GM23338 (cell line): ENCODE measurements around the gene PPM1F. TPM values are rescaled to one million over a fixed set of nuclear protein-coding genes. Genes with fewer than 3 reads are reported as not detected.

ENCODE experiments used
- ATAC-seq: fragments of 200-7000 bp; cut with Tn5 transposase; 3 replicates; pipeline ENCODE4 v1.9.1; 2020
- DNase-seq: peaks from one replicate; pipeline ENCODE4 v3.0.0-alpha.2; 2015; ENCODE audit warnings: low spot score
- H2AFZ ChIP-seq: fragments of 200-600 bp; sonication (generic); 2 replicates; pipeline ENCODE4 v1.8.0; 2016; ENCODE audit warnings: antibody characterized with exemption, mild to moderate bottlenecking, moderate library complexity
- H3F3A ChIP-seq: fragments of 200-600 bp; sonication (generic); replicated peaks from 2 replicates; pipeline ENCODE4 v1.8.0; 2017; ENCODE audit warnings: antibody characterized with exemption, mixed run types, low read depth
- H3K27ac ChIP-seq: fragments of 200-600 bp; sonication (generic); 2 replicates; pipeline ENCODE4 v1.6.1; 2016; ENCODE audit warnings: low read depth
- H3K27me3 ChIP-seq: fragments of 200-600 bp; sonication (generic); 2 replicates; pipeline ENCODE4 v1.8.0; 2016; ENCODE audit warnings: mild to moderate bottlenecking, mixed run types, moderate library complexity; ENCODE audit not compliant: insufficient read depth
- H3K36me3 ChIP-seq: fragments of 200-600 bp; sonication (generic); 2 replicates; pipeline ENCODE4 v1.8.0; 2016; ENCODE audit warnings: mild to moderate bottlenecking; ENCODE audit not compliant: insufficient read depth
- H3K4me1 ChIP-seq: fragments of 200-600 bp; sonication (generic); 2 replicates; pipeline ENCODE4 v1.8.0; 2016; ENCODE audit warnings: mild to moderate bottlenecking, moderate library complexity; ENCODE audit not compliant: insufficient read depth
- H3K4me2 ChIP-seq: fragments of 200-600 bp; sonication (generic); 2 replicates; pipeline ENCODE4 v1.7.1; 2017; ENCODE audit warnings: mixed run types
- H3K4me3 ChIP-seq: fragments of 200-600 bp; sonication (generic); 2 replicates; pipeline ENCODE4 v1.6.1; 2016; ENCODE audit warnings: mixed run types
- H3K79me2 ChIP-seq: fragments of 200-600 bp; sonication (generic); replicated peaks from 2 replicates; pipeline ENCODE4 v1.8.0; 2017; ENCODE audit warnings: mild to moderate bottlenecking; ENCODE audit not compliant: insufficient read depth
- H3K9me2 ChIP-seq: fragments of 200-600 bp; sonication (generic); 2 replicates; pipeline ENCODE4 v1.8.0; 2017; ENCODE audit not compliant: insufficient read depth
- H4K20me1 ChIP-seq: fragments of 200-600 bp; sonication (generic); replicated peaks from 2 replicates; pipeline ENCODE4 v1.8.0; 2017; ENCODE audit warnings: mild to moderate bottlenecking; ENCODE audit not compliant: insufficient read depth
- H3K27ac Mint-ChIP-seq: 2 replicates; pipeline ENCODE4 v1.8.0; 2020; ENCODE audit warnings: inconsistent platforms, mild to moderate bottlenecking, moderate library complexity, mixed read lengths
- H3K27me3 Mint-ChIP-seq: 3 replicates; pipeline ENCODE4 v1.8.0; 2022; ENCODE audit warnings: low read depth, mild to moderate bottlenecking, moderate library complexity, mixed read lengths, inconsistent platforms; ENCODE audit not compliant: insufficient read depth, poor library complexity
- H3K36me3 Mint-ChIP-seq: 3 replicates; pipeline ENCODE4 v1.8.0; 2021; ENCODE audit warnings: low read depth, mild to moderate bottlenecking, inconsistent platforms, moderate library complexity, mixed read lengths
- H3K4me1 Mint-ChIP-seq: 3 replicates; pipeline ENCODE4 v1.8.0; 2020; ENCODE audit warnings: mild to moderate bottlenecking, inconsistent platforms, mixed read lengths
- H3K4me3 Mint-ChIP-seq: 3 replicates; pipeline ENCODE4 v1.8.0; 2021; ENCODE audit warnings: moderate library complexity, mild to moderate bottlenecking, inconsistent platforms, mixed read lengths
- H3K9me3 Mint-ChIP-seq: 3 replicates; pipeline ENCODE4 v1.8.0; 2020; ENCODE audit warnings: moderate library complexity, mild to moderate bottlenecking, inconsistent platforms, mixed read lengths
- CREB1 ChIP-seq: fragments of 250-450 bp; sonication (Bioruptor Pico); IDR thresholded peaks from 2 replicates; pipeline ENCODE4 v1.5.0; 2020; ENCODE audit warnings: low read depth, mild to moderate bottlenecking, moderate library complexity
- EZH2 ChIP-seq: fragments of 200-600 bp; sonication (generic); IDR thresholded peaks from one replicate; pipeline ENCODE4 v1.8.0; 2017; ENCODE audit warnings: antibody characterized with exemption, mild to moderate bottlenecking, low read depth; ENCODE audit not compliant: unreplicated experiment
- JUNB ChIP-seq: IDR thresholded peaks from one replicate; pipeline ENCODE4 v1.6.1; 2016; ENCODE audit warnings: antibody characterized with exemption; ENCODE audit not compliant: unreplicated experiment
- NANOG ChIP-seq: IDR thresholded peaks from 2 replicates; pipeline ENCODE4 v1.6.1; 2016; ENCODE audit warnings: antibody characterized with exemption, borderline replicate concordance
- POLR2AphosphoS5 ChIP-seq: IDR thresholded peaks from 2 replicates; pipeline ENCODE4 v1.6.1; 2016; ENCODE audit warnings: antibody characterized with exemption, low read depth
- STAT1 ChIP-seq: IDR thresholded peaks from one replicate; pipeline ENCODE4 v1.6.1; 2016; ENCODE audit warnings: antibody characterized with exemption; ENCODE audit not compliant: unreplicated experiment
- ZNF114 ChIP-seq: fragments of 250-450 bp; sonication (Bioruptor Pico); IDR thresholded peaks from 2 replicates; pipeline ENCODE4 v1.5.0; 2020; ENCODE audit warnings: mild to moderate bottlenecking, moderate library complexity
- ZNF331 ChIP-seq: fragments of 250-450 bp; sonication (Bioruptor Pico); IDR thresholded peaks from 2 replicates; pipeline ENCODE4 v1.5.0; 2020; ENCODE audit warnings: low read depth, mild to moderate bottlenecking, moderate library complexity
- polyA plus RNA-seq: library from polyadenylated mRNA; unstranded; fragments of >200 nt; fragmentation: Nextera tagmentation; extraction: Ambion mirVana; gene quantifications from 2 replicates; pipeline ENCODE4 v1.2.1, GENCODE V29; 2016
- total RNA-seq: library from RNA; depleted of rRNA; stranded (reverse); fragments of >200 nt; shearing (Covaris generic); gene quantifications from 2 replicates; pipeline ENCODE4 v1.2.3, GENCODE V29; 2014
- TF ChIP-seq, protein P1 (sequence below), 2 experiments: fragments of 200-600 bp in 1 of 2; sonication (generic) in 1 of 2; conservative IDR thresholded peaks; 2 replicates each; pipeline versions ENCODE4 v1.5.1 to v1.6.1; 2016 to 2017; ENCODE audit warnings: antibody characterized with exemption in 2 of 2, low read depth in 2 of 2, mild to moderate bottlenecking in 2 of 2, moderate library complexity in 1 of 2
- TF ChIP-seq, protein P2 (sequence below): fragments of 250-450 bp; sonication (Bioruptor Pico); IDR thresholded peaks from 2 replicates; pipeline ENCODE4 v1.5.0; 2020; ENCODE audit warnings: mild to moderate bottlenecking, moderate library complexity
- TF ChIP-seq, protein P3 (sequence below): IDR thresholded peaks from 2 replicates; pipeline ENCODE4 v1.6.1; 2016; ENCODE audit warnings: antibody characterized with exemption
- TF ChIP-seq, protein P4 (sequence below): IDR thresholded peaks from one replicate; pipeline ENCODE4 v1.6.1; 2018; ENCODE audit warnings: antibody characterized with exemption; ENCODE audit not compliant: unreplicated experiment

The PPM1F gene
- total and polyA plus RNA-seq, 2 experiments from 2014 or later: 7.1 to 29.3 TPM

DNA sequence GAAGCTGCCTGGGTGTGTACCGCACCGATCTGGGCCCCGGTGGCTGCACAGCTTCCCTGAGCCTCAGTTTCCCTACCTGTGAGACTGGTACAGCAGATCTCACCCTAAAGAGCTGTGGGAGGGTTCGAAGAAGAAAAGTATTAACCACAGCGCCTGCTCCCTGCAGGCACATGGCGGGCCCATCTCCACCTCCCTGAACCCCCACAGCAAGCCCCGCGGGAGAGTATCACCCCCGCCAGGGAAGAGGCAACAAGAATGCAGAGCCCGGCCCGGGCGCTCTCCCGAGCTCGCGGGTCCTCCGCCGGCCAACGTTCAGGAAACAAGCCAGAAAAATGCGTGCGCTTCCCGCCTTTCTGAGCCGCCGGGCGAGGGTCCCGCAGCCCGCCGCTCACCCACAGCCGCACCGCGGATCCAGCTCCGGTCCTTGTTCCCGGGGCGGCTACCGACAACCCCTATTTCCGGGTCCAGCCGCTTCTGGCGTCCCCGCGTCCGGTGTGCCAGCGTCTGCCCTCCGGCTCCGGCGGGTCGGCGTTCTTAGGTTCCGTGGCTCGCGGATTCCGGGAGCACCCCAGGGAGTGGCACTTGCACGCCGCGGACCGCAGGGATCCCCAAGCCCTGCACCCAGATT, 29.8 kb upstream of the PPM1F start, which contains the start of gene TOP3B:
Gene TOP3B (minus strand): TSS at position 450 of the 628 bp plus-strand sequence. CDS start 7,078 bp downstream, outside the sequence.
- TF ChIP-seq STAT1 (no peak), JUNB (no peak), POLR2AphosphoS5 (peak; percentile 87), ZNF331 (CRISPR knock-in tag) (no peak), CREB1 (CRISPR knock-in tag) (peak; percentile 48; the same call in 1 of the 2 replicates), ZNF114 (CRISPR knock-in tag) (no peak), EZH2 (no peak), NANOG (no peak)
- TF ChIP-seq, protein P1, sequence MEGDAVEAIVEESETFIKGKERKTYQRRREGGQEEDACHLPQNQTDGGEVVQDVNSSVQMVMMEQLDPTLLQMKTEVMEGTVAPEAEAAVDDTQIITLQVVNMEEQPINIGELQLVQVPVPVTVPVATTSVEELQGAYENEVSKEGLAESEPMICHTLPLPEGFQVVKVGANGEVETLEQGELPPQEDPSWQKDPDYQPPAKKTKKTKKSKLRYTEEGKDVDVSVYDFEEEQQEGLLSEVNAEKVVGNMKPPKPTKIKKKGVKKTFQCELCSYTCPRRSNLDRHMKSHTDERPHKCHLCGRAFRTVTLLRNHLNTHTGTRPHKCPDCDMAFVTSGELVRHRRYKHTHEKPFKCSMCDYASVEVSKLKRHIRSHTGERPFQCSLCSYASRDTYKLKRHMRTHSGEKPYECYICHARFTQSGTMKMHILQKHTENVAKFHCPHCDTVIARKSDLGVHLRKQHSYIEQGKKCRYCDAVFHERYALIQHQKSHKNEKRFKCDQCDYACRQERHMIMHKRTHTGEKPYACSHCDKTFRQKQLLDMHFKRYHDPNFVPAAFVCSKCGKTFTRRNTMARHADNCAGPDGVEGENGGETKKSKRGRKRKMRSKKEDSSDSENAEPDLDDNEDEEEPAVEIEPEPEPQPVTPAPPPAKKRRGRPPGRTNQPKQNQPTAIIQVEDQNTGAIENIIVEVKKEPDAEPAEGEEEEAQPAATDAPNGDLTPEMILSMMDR (conservative IDR thresholded peaks at IDR 0.05; ENCODE audit: low read depth in 2 of 2): no peak
- TF ChIP-seq, protein P2, sequence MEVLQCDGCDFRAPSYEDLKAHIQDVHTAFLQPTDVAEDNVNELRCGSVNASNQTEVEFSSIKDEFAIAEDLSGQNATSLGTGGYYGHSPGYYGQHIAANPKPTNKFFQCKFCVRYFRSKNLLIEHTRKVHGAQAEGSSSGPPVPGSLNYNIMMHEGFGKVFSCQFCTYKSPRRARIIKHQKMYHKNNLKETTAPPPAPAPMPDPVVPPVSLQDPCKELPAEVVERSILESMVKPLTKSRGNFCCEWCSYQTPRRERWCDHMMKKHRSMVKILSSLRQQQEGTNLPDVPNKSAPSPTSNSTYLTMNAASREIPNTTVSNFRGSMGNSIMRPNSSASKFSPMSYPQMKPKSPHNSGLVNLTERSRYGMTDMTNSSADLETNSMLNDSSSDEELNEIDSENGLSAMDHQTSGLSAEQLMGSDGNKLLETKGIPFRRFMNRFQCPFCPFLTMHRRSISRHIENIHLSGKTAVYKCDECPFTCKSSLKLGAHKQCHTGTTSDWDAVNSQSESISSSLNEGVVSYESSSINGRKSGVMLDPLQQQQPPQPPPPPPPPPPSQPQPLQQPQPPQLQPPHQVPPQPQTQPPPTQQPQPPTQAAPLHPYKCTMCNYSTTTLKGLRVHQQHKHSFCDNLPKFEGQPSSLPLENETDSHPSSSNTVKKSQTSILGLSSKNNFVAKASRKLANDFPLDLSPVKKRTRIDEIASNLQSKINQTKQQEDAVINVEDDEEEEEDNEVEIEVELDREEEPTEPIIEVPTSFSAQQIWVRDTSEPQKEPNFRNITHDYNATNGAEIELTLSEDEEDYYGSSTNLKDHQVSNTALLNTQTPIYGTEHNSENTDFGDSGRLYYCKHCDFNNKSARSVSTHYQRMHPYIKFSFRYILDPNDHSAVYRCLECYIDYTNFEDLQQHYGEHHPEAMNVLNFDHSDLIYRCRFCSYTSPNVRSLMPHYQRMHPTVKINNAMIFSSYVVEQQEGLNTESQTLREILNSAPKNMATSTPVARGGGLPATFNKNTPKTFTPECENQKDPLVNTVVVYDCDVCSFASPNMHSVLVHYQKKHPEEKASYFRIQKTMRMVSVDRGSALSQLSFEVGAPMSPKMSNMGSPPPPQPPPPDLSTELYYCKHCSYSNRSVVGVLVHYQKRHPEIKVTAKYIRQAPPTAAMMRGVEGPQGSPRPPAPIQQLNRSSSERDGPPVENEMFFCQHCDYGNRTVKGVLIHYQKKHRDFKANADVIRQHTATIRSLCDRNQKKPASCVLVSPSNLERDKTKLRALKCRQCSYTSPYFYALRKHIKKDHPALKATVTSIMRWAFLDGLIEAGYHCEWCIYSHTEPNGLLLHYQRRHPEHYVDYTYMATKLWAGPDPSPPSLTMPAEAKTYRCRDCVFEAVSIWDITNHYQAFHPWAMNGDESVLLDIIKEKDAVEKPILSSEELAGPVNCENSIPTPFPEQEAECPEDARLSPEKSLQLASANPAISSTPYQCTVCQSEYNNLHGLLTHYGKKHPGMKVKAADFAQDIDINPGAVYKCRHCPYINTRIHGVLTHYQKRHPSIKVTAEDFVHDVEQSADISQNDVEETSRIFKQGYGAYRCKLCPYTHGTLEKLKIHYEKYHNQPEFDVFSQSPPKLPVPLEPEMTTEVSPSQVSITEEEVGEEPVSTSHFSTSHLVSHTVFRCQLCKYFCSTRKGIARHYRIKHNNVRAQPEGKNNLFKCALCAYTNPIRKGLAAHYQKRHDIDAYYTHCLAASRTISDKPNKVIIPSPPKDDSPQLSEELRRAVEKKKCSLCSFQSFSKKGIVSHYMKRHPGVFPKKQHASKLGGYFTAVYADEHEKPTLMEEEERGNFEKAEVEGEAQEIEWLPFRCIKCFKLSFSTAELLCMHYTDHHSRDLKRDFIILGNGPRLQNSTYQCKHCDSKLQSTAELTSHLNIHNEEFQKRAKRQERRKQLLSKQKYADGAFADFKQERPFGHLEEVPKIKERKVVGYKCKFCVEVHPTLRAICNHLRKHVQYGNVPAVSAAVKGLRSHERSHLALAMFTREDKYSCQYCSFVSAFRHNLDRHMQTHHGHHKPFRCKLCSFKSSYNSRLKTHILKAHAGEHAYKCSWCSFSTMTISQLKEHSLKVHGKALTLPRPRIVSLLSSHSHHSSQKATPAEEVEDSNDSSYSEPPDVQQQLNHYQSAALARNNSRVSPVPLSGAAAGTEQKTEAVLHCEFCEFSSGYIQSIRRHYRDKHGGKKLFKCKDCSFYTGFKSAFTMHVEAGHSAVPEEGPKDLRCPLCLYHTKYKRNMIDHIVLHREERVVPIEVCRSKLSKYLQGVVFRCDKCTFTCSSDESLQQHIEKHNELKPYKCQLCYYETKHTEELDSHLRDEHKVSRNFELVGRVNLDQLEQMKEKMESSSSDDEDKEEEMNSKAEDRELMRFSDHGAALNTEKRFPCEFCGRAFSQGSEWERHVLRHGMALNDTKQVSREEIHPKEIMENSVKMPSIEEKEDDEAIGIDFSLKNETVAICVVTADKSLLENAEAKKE (CRISPR knock-in tag): no peak
- TF ChIP-seq, protein P3, sequence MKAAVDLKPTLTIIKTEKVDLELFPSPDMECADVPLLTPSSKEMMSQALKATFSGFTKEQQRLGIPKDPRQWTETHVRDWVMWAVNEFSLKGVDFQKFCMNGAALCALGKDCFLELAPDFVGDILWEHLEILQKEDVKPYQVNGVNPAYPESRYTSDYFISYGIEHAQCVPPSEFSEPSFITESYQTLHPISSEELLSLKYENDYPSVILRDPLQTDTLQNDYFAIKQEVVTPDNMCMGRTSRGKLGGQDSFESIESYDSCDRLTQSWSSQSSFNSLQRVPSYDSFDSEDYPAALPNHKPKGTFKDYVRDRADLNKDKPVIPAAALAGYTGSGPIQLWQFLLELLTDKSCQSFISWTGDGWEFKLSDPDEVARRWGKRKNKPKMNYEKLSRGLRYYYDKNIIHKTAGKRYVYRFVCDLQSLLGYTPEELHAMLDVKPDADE: peak; percentile 68
- TF ChIP-seq, protein P4, sequence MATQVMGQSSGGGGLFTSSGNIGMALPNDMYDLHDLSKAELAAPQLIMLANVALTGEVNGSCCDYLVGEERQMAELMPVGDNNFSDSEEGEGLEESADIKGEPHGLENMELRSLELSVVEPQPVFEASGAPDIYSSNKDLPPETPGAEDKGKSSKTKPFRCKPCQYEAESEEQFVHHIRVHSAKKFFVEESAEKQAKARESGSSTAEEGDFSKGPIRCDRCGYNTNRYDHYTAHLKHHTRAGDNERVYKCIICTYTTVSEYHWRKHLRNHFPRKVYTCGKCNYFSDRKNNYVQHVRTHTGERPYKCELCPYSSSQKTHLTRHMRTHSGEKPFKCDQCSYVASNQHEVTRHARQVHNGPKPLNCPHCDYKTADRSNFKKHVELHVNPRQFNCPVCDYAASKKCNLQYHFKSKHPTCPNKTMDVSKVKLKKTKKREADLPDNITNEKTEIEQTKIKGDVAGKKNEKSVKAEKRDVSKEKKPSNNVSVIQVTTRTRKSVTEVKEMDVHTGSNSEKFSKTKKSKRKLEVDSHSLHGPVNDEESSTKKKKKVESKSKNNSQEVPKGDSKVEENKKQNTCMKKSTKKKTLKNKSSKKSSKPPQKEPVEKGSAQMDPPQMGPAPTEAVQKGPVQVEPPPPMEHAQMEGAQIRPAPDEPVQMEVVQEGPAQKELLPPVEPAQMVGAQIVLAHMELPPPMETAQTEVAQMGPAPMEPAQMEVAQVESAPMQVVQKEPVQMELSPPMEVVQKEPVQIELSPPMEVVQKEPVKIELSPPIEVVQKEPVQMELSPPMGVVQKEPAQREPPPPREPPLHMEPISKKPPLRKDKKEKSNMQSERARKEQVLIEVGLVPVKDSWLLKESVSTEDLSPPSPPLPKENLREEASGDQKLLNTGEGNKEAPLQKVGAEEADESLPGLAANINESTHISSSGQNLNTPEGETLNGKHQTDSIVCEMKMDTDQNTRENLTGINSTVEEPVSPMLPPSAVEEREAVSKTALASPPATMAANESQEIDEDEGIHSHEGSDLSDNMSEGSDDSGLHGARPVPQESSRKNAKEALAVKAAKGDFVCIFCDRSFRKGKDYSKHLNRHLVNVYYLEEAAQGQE: peak; percentile 14
- ATAC-seq (peak; percentile 91), DNase-seq (peak; percentile 88)
- no peak within 1 kb of the TSS for H3K27ac ChIP-seq
- H3K9me2 ChIP-seq: no peaks in the 10 kb centered on the region
- no peaks in the 10 kb centered on the region; the same call in 2 of the 3 replicates for H3K36me3 Mint-ChIP-seq
- peak within 1 kb of the TSS; percentile 98 for H3K4me2 ChIP-seq
- peaks cover 3% of the 10 kb centered on the region; the same call in 1 of the 2 replicates for H3K4me1 ChIP-seq
- peaks cover 39% of the 10 kb centered on the region for H3K27me3 ChIP-seq
- peaks cover 6% of the 10 kb centered on the region for H3K4me1 Mint-ChIP-seq
- H3K79me2 ChIP-seq: peaks cover 20% of the 10 kb centered on the region
- H3F3A ChIP-seq: no peaks in the 10 kb centered on the region; the same call in 1 of the 2 replicates
- peak within 1 kb of the TSS; percentile 97 for H2AFZ ChIP-seq
- H3K27me3 Mint-ChIP-seq: peaks cover 23% of the 10 kb centered on the region
- H4K20me1 ChIP-seq: peaks cover 17% of the 10 kb centered on the region
- H3K36me3 ChIP-seq: no peaks in the 10 kb centered on the region
- peak within 1 kb of the TSS; percentile 93 for H3K4me3 Mint-ChIP-seq
- H3K27ac Mint-ChIP-seq: peak within 1 kb of the TSS; percentile 36; the same call in 1 of the 2 replicates
- peak within 1 kb of the TSS; percentile 99 for H3K4me3 ChIP-seq
- H3K9me3 Mint-ChIP-seq: no peaks in the 10 kb centered on the region
